GM23338 (cell line): ENCODE measurements around the gene ATP8A1. TPM values are rescaled to one million over a fixed set of nuclear protein-coding genes. Genes with fewer than 3 reads are reported as not detected.

Source experiments
- ATAC-seq: fragments of 200-7000 bp; cut with Tn5 transposase; 3 replicates; pipeline ENCODE4 v1.9.1; 2020
- DNase-seq: peaks from one replicate; pipeline ENCODE4 v3.0.0-alpha.2; 2015; ENCODE audit warnings: low spot score
- H2AFZ ChIP-seq: fragments of 200-600 bp; sonication (generic); 2 replicates; pipeline ENCODE4 v1.8.0; 2016; ENCODE audit warnings: antibody characterized with exemption, mild to moderate bottlenecking, moderate library complexity
- H3F3A ChIP-seq: fragments of 200-600 bp; sonication (generic); replicated peaks from 2 replicates; pipeline ENCODE4 v1.8.0; 2017; ENCODE audit warnings: antibody characterized with exemption, mixed run types, low read depth
- H3K27ac ChIP-seq: fragments of 200-600 bp; sonication (generic); 2 replicates; pipeline ENCODE4 v1.6.1; 2016; ENCODE audit warnings: low read depth
- H3K27me3 ChIP-seq: fragments of 200-600 bp; sonication (generic); 2 replicates; pipeline ENCODE4 v1.8.0; 2016; ENCODE audit warnings: mild to moderate bottlenecking, mixed run types, moderate library complexity; ENCODE audit not compliant: insufficient read depth
- H3K36me3 ChIP-seq: fragments of 200-600 bp; sonication (generic); 2 replicates; pipeline ENCODE4 v1.8.0; 2016; ENCODE audit warnings: mild to moderate bottlenecking; ENCODE audit not compliant: insufficient read depth
- H3K4me1 ChIP-seq: fragments of 200-600 bp; sonication (generic); 2 replicates; pipeline ENCODE4 v1.8.0; 2016; ENCODE audit warnings: mild to moderate bottlenecking, moderate library complexity; ENCODE audit not compliant: insufficient read depth
- H3K4me2 ChIP-seq: fragments of 200-600 bp; sonication (generic); 2 replicates; pipeline ENCODE4 v1.7.1; 2017; ENCODE audit warnings: mixed run types
- H3K4me3 ChIP-seq: fragments of 200-600 bp; sonication (generic); 2 replicates; pipeline ENCODE4 v1.6.1; 2016; ENCODE audit warnings: mixed run types
- H3K79me2 ChIP-seq: fragments of 200-600 bp; sonication (generic); replicated peaks from 2 replicates; pipeline ENCODE4 v1.8.0; 2017; ENCODE audit warnings: mild to moderate bottlenecking; ENCODE audit not compliant: insufficient read depth
- H3K9me2 ChIP-seq: fragments of 200-600 bp; sonication (generic); 2 replicates; pipeline ENCODE4 v1.8.0; 2017; ENCODE audit not compliant: insufficient read depth
- H4K20me1 ChIP-seq: fragments of 200-600 bp; sonication (generic); replicated peaks from 2 replicates; pipeline ENCODE4 v1.8.0; 2017; ENCODE audit warnings: mild to moderate bottlenecking; ENCODE audit not compliant: insufficient read depth
- H3K27ac Mint-ChIP-seq: 2 replicates; pipeline ENCODE4 v1.8.0; 2020; ENCODE audit warnings: inconsistent platforms, mild to moderate bottlenecking, moderate library complexity, mixed read lengths
- H3K27me3 Mint-ChIP-seq: 3 replicates; pipeline ENCODE4 v1.8.0; 2022; ENCODE audit warnings: low read depth, mild to moderate bottlenecking, moderate library complexity, mixed read lengths, inconsistent platforms; ENCODE audit not compliant: insufficient read depth, poor library complexity
- H3K36me3 Mint-ChIP-seq: 3 replicates; pipeline ENCODE4 v1.8.0; 2021; ENCODE audit warnings: low read depth, mild to moderate bottlenecking, inconsistent platforms, moderate library complexity, mixed read lengths
- H3K4me1 Mint-ChIP-seq: 3 replicates; pipeline ENCODE4 v1.8.0; 2020; ENCODE audit warnings: mild to moderate bottlenecking, inconsistent platforms, mixed read lengths
- H3K4me3 Mint-ChIP-seq: 3 replicates; pipeline ENCODE4 v1.8.0; 2021; ENCODE audit warnings: moderate library complexity, mild to moderate bottlenecking, inconsistent platforms, mixed read lengths
- H3K9me3 Mint-ChIP-seq: 3 replicates; pipeline ENCODE4 v1.8.0; 2020; ENCODE audit warnings: moderate library complexity, mild to moderate bottlenecking, inconsistent platforms, mixed read lengths
- EZH2phosphoT487 ChIP-seq: fragments of 200-600 bp; sonication (generic); IDR thresholded peaks from one replicate; pipeline ENCODE4 v1.8.1; 2018; ENCODE audit warnings: antibody characterized with exemption; ENCODE audit not compliant: unreplicated experiment
- JUNB ChIP-seq: IDR thresholded peaks from one replicate; pipeline ENCODE4 v1.6.1; 2016; ENCODE audit warnings: antibody characterized with exemption; ENCODE audit not compliant: unreplicated experiment
- ZNF114 ChIP-seq: fragments of 250-450 bp; sonication (Bioruptor Pico); IDR thresholded peaks from 2 replicates; pipeline ENCODE4 v1.5.0; 2020; ENCODE audit warnings: mild to moderate bottlenecking, moderate library complexity
- ZNF331 ChIP-seq: fragments of 250-450 bp; sonication (Bioruptor Pico); IDR thresholded peaks from 2 replicates; pipeline ENCODE4 v1.5.0; 2020; ENCODE audit warnings: low read depth, mild to moderate bottlenecking, moderate library complexity
- polyA plus RNA-seq: library from polyadenylated mRNA; unstranded; fragments of >200 nt; fragmentation: Nextera tagmentation; extraction: Ambion mirVana; gene quantifications from 2 replicates; pipeline ENCODE4 v1.2.1, GENCODE V29; 2016
- total RNA-seq: library from RNA; depleted of rRNA; stranded (reverse); fragments of >200 nt; shearing (Covaris generic); gene quantifications from 2 replicates; pipeline ENCODE4 v1.2.3, GENCODE V29; 2014
- TF ChIP-seq, protein P1 (sequence below): IDR thresholded peaks from 2 replicates; pipeline ENCODE4 v1.6.1; 2016; ENCODE audit warnings: antibody characterized with exemption
- TF ChIP-seq, protein P2 (sequence below), 2 experiments: fragments of 200-600 bp in 1 of 2; sonication (generic) in 1 of 2; conservative IDR thresholded peaks; 2 replicates each; pipeline versions ENCODE4 v1.5.1 to v1.6.1; 2016 to 2017; ENCODE audit warnings: antibody characterized with exemption in 2 of 2, low read depth in 2 of 2, mild to moderate bottlenecking in 2 of 2, moderate library complexity in 1 of 2
- TF ChIP-seq, protein P3 (sequence below): IDR thresholded peaks from one replicate; pipeline ENCODE4 v1.6.1; 2018; ENCODE audit warnings: antibody characterized with exemption; ENCODE audit not compliant: unreplicated experiment

Gene ATP8A1
- total and polyA plus RNA-seq, 2 experiments from 2014 or later = 6.8 to 66.3 TPM

DNA sequence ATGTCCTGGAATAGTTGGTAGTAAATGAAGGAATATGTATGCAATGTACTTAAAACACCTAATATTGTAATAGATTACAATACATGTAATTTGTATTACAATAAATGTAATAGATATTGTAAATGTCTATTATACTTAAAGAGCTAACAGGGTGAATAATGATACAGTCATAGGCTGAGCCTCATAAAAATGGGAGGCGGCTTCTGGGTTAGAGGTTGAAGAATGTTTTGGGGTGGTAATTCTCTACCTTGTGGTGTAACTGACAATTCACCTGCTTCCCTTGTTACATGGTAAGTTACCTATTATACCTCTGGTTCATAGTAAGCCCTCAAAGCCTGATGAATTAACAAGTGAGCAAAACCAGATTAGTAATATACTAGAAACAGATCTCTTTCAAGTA is 26.0 kb downstream of the ATP8A1 start:
- Histone ChIP-seq H4K20me1 (0 out of 2 replicates have a peak, but pooled peaks cover 6% of the 10 kb centered on the region), H3K27me3 (no peaks in the 10 kb centered on the region), H3K4me2 (no peak overlapping the region), H3K4me3 (no peak overlapping the region), H2AFZ (no peak overlapping the region), H3K9me2 (no peaks in the 10 kb centered on the region; the same call in 1 of the 2 replicates), H3K27ac (no peak overlapping the region), H3F3A (no peaks in the 10 kb centered on the region), H3K79me2 (no peaks in the 10 kb centered on the region; the same call in 1 of the 2 replicates), H3K36me3 (no peaks in the 10 kb centered on the region), H3K4me1 (no peaks in the 10 kb centered on the region)
- TF ChIP-seq, protein P1, sequence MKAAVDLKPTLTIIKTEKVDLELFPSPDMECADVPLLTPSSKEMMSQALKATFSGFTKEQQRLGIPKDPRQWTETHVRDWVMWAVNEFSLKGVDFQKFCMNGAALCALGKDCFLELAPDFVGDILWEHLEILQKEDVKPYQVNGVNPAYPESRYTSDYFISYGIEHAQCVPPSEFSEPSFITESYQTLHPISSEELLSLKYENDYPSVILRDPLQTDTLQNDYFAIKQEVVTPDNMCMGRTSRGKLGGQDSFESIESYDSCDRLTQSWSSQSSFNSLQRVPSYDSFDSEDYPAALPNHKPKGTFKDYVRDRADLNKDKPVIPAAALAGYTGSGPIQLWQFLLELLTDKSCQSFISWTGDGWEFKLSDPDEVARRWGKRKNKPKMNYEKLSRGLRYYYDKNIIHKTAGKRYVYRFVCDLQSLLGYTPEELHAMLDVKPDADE = no peak
- TF ChIP-seq, protein P2, sequence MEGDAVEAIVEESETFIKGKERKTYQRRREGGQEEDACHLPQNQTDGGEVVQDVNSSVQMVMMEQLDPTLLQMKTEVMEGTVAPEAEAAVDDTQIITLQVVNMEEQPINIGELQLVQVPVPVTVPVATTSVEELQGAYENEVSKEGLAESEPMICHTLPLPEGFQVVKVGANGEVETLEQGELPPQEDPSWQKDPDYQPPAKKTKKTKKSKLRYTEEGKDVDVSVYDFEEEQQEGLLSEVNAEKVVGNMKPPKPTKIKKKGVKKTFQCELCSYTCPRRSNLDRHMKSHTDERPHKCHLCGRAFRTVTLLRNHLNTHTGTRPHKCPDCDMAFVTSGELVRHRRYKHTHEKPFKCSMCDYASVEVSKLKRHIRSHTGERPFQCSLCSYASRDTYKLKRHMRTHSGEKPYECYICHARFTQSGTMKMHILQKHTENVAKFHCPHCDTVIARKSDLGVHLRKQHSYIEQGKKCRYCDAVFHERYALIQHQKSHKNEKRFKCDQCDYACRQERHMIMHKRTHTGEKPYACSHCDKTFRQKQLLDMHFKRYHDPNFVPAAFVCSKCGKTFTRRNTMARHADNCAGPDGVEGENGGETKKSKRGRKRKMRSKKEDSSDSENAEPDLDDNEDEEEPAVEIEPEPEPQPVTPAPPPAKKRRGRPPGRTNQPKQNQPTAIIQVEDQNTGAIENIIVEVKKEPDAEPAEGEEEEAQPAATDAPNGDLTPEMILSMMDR (conservative IDR thresholded peaks at IDR 0.05; ENCODE audit: low read depth in 2 of 2) = no peak
- TF ChIP-seq, protein P3, sequence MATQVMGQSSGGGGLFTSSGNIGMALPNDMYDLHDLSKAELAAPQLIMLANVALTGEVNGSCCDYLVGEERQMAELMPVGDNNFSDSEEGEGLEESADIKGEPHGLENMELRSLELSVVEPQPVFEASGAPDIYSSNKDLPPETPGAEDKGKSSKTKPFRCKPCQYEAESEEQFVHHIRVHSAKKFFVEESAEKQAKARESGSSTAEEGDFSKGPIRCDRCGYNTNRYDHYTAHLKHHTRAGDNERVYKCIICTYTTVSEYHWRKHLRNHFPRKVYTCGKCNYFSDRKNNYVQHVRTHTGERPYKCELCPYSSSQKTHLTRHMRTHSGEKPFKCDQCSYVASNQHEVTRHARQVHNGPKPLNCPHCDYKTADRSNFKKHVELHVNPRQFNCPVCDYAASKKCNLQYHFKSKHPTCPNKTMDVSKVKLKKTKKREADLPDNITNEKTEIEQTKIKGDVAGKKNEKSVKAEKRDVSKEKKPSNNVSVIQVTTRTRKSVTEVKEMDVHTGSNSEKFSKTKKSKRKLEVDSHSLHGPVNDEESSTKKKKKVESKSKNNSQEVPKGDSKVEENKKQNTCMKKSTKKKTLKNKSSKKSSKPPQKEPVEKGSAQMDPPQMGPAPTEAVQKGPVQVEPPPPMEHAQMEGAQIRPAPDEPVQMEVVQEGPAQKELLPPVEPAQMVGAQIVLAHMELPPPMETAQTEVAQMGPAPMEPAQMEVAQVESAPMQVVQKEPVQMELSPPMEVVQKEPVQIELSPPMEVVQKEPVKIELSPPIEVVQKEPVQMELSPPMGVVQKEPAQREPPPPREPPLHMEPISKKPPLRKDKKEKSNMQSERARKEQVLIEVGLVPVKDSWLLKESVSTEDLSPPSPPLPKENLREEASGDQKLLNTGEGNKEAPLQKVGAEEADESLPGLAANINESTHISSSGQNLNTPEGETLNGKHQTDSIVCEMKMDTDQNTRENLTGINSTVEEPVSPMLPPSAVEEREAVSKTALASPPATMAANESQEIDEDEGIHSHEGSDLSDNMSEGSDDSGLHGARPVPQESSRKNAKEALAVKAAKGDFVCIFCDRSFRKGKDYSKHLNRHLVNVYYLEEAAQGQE = no peak
- TF ChIP-seq EZH2phosphoT487 = no peak
- no peak for ATAC-seq
- DNase-seq = no peak
- H3K9me3 Mint-ChIP-seq = no peaks in the 10 kb centered on the region
- H3K4me3 Mint-ChIP-seq = no peak overlapping the region
- peaks cover 5% of the 10 kb centered on the region for H3K4me1 Mint-ChIP-seq
- no peaks in the 10 kb centered on the region for H3K36me3 Mint-ChIP-seq
- no peak overlapping the region for H3K27ac Mint-ChIP-seq
- no peaks in the 10 kb centered on the region for H3K27me3 Mint-ChIP-seq

DNA sequence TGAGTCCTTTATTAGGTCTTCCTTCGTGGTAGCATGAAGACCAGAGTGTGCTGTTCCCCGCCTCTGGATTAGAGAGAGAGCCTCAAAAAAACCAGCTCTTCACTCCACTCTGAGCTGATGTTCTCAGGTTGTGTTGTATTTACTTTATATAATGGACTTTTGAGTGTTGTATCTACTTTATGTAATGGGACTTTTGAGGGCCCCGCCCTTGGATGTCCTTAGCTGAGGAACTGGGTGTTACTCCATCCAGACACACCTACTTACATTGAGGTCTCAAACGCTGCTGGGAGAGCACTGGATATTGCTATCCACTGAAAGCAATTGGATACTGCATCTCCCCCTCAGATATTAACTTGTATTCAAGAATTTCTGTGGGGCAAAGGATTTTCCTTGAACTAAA is 28.2 kb downstream of the ATP8A1 start:
- Mint-ChIP-seq H3K27ac (no peak overlapping the region), H3K4me3 (no peak overlapping the region), H3K27me3 (no peaks in the 10 kb centered on the region), H3K9me3 (no peaks in the 10 kb centered on the region), H3K4me1 (peaks cover 8% of the 10 kb centered on the region), H3K36me3 (peaks cover 1% of the 10 kb centered on the region; the same call in 2 of the 3 replicates)
- H2AFZ ChIP-seq = no peak overlapping the region
- no peaks in the 10 kb centered on the region; the same call in 1 of the 2 replicates for H3K9me2 ChIP-seq
- H3K4me2 ChIP-seq = no peak overlapping the region
- H3K4me1 ChIP-seq = no peaks in the 10 kb centered on the region
- no peaks in the 10 kb centered on the region for H3F3A ChIP-seq
- ATAC-seq = no peak
- no peaks in the 10 kb centered on the region for H3K79me2 ChIP-seq
- no peak for DNase-seq
- no peak overlapping the region for H3K27ac ChIP-seq
- 0 out of 2 replicates have a peak, but pooled peaks cover 6% of the 10 kb centered on the region for H4K20me1 ChIP-seq
- H3K27me3 ChIP-seq = no peaks in the 10 kb centered on the region
- H3K4me3 ChIP-seq = no peak overlapping the region
- H3K36me3 ChIP-seq = no peaks in the 10 kb centered on the region
- TF ChIP-seq ZNF331 (CRISPR knock-in tag) = no peak
- TF ChIP-seq ZNF114 (CRISPR knock-in tag) = no peak
- TF ChIP-seq, protein P2 (conservative IDR thresholded peaks at IDR 0.05; ENCODE audit: low read depth in 2 of 2) = no peak
- no peak for TF ChIP-seq JUNB
- TF ChIP-seq, protein P3 = no peak
